GM21825 (cell line): ENCODE measurements around the gene TTC16.
"Not testable (repeated sequence)": the region's sequence is repeated elsewhere in the genome, so short reads cannot be mapped to it uniquely, and the experiment has no call there.

ENCODE experiments used
- ATAC-seq: cut with Tn5 transposase; IDR thresholded peaks from one replicate; pipeline ENCODE4 v1.9.1; 2021; ENCODE audit warnings: mild to moderate bottlenecking, moderate library complexity; ENCODE audit not compliant: unreplicated experiment

Gene TTC16

GRCh38 chr9:127739614-127740330 lies 23.9 kb downstream of the TTC16 start:
- no peak for ATAC-seq

- ATAC-seq, result no peak
Measured at GRCh38 chr9:127741831-127742434, 26.1 kb downstream of the TTC16 start.

DNA sequence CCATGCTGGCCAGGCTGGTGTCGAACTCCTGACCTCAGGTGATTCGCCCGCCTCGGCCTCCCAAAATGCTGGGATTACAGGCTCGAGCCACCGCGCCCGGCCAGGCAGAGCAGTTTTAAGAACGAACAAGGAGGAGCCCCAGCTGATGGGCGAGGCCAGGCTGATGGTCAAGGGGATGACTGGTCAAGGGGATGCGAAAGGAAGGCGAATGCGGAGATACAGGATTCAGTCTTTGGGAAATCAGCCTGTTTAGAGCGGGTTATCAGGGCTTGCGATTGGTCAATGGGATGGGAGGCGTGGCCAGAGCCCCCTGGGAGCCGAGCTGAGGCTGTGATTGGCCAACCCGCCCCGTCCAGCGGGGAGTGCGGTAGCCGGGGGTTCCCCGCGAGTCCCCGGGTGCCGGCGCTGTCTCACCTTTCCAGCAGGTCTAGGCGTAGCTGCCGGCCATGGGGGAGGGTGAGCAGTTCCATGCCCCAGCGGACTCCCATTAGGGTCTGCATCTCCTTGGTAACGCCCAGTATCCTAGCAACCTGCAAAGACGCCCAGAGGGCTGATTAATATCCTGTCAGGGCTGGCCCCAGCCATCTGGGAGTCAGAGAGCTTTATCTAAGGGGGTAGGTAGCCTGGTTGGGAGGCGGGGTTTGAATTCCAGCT lies 26.7 kb downstream of the TTC16 start:
- ATAC-seq, result no peak

DNA sequence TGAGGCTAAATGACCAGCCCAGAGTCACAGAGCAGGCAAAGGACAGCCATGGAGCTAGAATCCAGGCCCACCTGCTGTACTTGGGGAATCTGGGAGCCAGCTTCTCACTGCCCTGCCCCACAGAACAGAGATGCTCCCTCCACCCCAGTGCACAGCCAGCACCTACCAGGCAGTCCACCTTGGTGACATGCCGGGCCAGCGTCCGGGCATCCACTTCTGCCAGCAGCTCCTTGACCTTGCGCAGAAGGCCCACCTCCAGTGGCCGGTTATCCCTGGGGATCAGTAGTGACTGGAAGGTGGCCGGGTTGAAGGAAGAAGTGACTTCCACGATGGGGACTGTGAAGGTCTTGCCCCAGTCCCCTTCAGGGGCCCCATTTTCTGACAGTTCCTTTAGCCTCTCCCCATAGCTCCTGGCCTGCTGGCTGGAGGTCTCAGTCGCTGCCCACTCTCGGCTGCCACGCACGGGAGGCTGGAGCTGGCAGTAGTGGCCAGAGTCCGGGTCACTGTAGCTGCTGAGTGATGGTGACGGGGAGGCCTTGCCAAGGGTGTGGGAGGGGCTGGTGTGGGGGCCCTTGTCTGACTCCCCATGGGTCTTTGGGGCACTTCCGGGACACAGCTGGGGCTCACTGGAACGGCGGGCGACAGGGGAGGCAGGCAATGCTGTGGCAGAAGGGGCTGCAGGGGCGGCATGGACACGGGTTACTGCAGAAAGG lies 28.7 kb downstream of the TTC16 start:
- no peak for ATAC-seq

GRCh38 chr9:127746959-127747569 lies 31.2 kb downstream of the TTC16 start:
- ATAC-seq, result no peak

DNA sequence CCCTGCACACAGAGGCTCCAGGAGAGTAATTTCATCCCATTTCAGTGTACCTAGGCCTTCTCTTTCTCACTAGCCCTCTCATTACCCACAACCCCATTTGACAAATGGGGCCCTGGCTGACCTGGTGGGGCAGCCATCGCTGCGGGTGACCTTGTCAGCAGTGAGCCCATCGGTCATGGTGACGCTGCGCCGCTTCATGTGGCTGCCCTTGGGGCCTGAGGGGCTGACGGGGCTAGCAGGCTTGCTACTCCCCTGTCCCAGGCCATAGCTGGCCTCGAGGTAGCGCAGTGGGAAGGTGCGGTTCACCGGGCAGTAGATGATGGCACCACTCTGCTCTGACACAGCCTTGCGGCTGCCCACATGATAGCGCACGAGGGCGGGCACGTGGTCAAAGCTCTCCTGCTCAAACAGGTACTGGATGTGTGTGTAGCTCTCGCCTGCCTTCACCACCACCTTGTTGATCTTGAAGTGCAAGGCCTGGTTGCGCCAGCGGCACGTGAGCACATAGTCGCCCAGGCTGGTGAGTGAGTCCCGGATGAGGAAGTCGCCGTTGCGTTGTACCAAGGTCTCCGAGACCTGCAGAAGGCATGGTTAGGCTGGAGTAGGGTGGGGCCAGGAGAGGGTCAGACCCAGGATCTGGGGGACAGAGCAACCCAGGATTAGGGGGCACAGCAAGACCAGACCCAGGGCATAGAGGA lies 33.4 kb downstream of the TTC16 start:
- no peak for ATAC-seq

DNA sequence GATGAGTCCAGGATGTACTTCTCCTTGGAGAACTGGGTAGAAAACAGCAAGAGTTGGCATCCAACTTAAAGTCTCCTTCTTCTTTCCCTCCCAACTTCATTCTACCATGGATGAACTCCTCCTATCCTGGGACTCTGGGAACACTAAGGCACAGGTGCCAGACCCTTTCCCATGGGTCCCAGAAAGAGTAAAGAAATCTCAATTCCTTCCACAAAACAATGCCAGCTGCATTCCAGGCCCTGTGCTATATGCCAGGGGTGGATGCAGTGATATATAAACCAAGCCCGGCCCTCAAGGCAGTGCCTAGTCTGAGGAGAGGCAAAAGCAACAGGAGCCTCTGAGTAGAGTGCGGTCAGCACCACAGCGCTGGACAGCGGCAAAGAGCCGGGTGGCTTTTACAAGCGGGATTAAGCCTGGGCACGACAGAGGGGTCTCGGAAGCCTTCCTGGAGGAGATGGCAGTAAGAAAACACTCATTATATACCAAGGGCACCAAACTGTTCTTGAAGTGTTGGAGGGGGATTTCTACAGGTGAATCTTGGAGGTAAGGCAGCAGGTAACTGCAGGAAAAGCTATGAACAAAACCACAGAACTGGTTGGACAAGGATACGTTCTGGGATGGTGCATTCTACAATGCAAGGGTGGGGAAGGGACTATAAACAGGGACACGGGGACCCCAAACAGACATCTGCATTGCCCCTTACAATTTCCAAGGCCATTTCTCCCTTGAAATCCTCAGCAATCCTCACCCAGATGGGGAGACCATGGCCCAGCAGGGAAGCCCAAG lies 35.6 kb downstream of the TTC16 start:
- ATAC-seq, result no peak

DNA sequence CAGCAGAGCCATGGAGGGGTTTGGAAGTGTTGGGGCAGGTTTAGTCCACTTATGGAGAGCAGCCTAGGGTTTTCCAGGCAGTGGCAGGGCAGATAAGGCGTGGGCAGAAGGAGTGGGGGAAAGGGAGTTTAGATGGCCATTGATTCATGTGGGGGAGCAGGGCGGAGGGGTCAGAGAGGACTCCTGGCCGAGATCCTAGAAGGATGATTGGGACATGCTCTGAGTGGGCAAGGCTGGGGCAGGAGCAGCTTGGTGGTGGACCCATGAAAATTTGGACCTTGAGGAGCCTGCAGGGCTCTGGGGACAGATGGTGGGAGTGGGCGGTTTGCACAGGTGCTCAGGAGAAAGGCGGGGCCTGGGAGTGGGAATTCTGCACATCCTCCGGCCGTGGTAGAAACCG lies 37.3 kb downstream of the TTC16 start:
- ATAC-seq, result no peak

GRCh38 chr9:127753622-127754021 lies 37.7 kb downstream of the TTC16 start:
- ATAC-seq, result no peak

DNA sequence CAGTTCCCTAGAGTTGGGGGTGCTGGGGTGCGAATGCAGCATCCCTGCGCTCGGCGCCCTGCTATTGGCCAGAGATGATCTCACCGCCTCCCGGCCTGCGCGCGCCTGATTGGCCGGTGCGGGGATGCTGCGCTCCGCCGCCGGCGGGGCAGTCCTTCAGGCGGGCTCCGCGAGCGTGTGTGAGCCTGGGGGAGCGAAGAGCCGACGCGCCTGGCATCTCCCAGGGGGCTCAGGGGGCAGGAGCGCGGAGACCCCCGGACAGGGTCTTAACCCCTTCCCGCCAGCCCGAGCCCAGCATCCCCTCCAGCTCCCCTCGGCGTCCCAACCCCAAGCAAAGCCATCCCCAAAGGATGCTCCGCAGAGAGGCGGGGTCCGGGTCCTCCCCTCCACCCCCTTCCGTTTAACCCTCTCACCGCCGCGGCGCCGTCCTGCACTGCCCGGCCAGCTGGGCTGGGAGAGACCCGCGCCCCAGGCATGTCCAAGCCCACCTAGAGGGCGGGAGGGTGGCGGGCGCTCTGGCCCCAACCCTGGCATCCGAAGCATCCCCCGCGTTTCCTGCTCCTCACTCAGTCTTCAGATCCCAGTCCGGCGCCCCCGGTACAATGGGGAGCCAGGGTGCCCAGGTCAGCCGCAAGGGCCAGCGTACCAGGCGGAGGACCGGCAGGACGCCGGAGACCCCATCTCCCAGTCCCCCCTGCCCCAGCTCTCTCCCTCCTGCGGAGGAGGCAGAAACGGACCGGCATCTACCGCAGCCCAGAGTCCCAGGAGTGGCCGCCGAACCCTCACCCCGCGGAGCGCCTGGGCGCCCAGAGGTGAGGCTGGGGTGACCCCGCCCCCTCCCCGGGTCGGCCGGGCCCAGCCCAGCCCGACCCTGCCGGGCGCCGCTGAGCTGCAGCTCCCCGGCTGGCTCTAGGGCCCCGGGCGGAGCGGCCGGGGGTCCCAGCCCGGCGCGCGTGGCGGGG lies 38.5 kb downstream of the TTC16 start:
- ATAC-seq, result no peak

GRCh38 chr9:127755061-127756060 lies 39.5 kb downstream of the TTC16 start:
- no peak for ATAC-seq

GRCh38 chr9:127756233-127756632 lies 40.4 kb downstream of the TTC16 start:
- no peak for ATAC-seq

- ATAC-seq, result not testable (repeated sequence)
Measured at GRCh38 chr9:127756776-127757175, 40.9 kb downstream of the TTC16 start.

DNA sequence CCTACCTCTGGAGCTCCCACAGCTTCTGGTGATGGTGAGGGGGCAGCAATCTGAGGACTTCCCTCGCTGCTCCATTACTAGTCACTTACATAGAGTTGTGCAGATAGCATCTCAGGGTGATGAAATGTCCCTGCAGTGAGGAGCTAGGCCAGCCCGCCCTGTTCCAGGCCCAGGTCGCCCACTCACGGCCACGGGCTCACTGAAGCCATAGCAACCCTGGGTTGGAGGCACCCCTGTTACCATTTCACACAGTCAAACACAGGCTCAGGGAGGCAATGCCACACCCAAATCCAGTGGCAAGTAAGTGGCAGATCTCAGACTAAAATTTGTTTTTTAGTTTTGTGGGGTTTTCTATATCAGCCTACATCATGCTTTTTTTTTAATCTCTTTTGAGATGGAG lies 43.0 kb downstream of the TTC16 start:
- no peak for ATAC-seq

GRCh38 chr9:127761061-127761460 lies 45.2 kb downstream of the TTC16 start:
- ATAC-seq, result no peak

DNA sequence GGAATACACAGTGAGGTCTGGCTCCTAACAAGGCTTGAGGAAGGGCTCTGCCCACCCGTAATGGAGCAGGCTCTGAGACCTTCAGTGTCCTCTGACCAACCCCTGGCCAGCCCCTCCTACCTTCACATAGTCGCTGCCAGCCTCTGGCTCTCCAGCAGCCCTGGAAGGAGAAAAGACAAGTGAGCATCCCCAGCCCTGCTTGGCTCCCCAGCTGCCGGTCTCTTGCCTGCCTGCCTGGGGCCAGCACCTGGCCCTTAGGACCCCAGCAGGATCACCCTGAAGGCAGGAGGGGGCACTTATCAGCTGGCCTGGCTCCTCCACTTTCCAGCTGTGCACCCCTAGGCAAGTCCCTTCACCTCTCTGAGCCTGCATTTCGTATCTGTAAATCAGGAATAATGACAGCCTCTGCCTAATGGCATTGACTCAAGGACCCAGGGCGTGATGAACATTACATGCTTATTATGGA lies 45.6 kb downstream of the TTC16 start:
- no peak for ATAC-seq

DNA sequence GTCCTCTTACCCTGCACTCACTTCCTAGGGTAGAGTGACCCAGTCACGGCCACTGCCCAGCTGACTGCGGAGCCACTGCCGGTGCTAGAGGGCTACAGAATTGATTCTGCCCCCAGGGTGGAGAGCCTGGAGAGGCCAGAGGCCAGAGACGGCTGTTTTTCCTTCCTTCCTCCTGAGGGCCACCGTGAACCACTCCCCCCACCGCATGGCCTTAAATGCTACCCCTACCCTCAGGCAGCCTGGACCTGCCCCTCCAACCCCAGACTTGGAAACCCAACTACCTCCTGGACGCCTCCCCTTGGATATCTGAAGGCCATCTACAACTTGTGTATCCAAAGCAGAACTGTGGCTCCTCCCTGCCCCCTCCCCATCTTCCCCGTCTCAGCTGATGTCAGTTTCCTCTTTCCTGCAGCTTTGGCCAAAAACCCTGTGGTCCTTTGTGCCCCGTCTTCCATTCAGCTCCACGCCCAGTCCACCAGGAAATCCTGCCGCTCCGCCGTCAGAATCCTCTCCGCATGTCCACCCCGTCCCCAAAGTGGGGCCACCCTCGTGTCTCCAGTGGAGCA lies 46.3 kb downstream of the TTC16 start:
- no peak for ATAC-seq
